Measurements from ENCODE around the gene CD8A.

The CD8A gene

DNA sequence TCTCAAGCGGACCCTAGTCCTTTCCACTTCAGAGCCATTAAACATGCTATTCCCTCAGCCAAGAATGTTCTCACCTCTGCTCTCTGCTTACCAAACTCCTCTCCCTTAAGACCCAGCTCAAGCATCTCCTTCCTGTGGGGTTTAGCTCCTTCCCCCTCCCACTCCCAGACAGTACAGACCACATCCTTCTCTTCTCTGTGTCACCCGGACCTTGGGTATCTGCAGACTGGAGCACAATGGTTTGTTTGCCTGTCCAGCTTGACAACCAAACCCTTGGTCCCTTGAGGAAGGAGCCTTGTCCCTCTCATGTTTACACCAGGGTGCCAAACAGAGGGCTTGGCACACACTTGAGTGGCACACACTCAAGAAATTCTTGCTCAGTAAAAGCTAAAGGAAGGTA, 4.1 kb upstream of the CD8A start:
- H3K27ac Mint-ChIP-seq, result peak overlapping the region; percentile 62
- peaks cover 36% of the 10 kb centered on the region for H3K9me3 Mint-ChIP-seq
- H3K4me1 Mint-ChIP-seq (ENCODE audit: low read depth), result peaks cover 40% of the 10 kb centered on the region
- H3K4me3 Mint-ChIP-seq, result peak overlapping the region; percentile 62
- peaks cover 41% of the 10 kb centered on the region for H3K27me3 Mint-ChIP-seq (ENCODE audit: low read depth)
- peaks cover 36% of the 10 kb centered on the region for H3K36me3 Mint-ChIP-seq (ENCODE audit: low read depth)
- no peak for DNase-seq (ENCODE audit: low spot score)

DNA sequence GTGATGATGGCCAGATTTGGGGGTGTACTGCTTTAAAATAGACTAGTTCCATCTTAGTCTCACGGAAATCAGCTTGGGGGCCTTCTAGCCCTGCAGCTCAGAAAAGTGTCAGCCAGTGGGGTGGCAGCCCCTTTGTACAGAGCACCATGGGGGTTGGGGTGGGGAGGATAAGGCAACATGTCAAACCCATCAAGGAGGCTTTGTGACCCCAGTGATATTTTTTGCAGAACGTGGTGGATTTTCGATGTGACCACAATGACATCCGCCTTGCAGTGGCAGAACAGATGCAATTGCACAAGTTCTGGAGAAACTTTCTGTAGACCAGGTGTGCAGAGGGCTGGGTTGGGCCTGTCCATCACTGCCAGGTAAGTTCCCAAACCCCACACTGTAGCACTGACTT, 3.0 kb upstream of the CD8A start:
- H3K36me3 Mint-ChIP-seq (ENCODE audit: low read depth), result peaks cover 36% of the 10 kb centered on the region
- peak overlapping the region; percentile 51 for H3K4me3 Mint-ChIP-seq
- peak overlapping the region; percentile 53 for H3K27ac Mint-ChIP-seq
- H3K4me1 Mint-ChIP-seq (ENCODE audit: low read depth), result peaks cover 40% of the 10 kb centered on the region
- H3K27me3 Mint-ChIP-seq (ENCODE audit: low read depth), result peaks cover 47% of the 10 kb centered on the region
- DNase-seq (ENCODE audit: low spot score), result no peak
- H3K9me3 Mint-ChIP-seq, result peaks cover 36% of the 10 kb centered on the region

DNA sequence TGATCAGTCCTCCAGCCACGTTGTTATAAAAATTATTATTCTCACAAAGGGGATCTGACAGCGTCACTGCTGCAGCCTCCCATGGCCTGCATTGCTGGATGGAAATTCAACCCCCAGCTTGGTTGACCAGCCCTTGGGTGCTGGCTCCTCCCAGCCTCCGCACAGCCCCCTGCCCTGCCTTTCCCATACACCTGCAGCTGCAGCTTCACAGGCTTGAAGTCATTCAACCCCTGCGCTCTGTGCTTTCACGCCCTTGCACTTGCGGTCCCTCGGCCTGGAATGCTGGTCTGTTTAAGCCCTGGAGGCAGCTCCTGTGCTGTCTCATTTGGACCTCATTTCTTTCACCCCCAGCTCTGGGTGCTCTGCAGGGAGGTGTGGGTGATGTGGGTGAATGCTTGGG, 860 bp upstream of the CD8A start:
- Mint-ChIP-seq H3K36me3 (ENCODE audit: low read depth) (peaks cover 28% of the 10 kb centered on the region), H3K4me1 (ENCODE audit: low read depth) (peaks cover 40% of the 10 kb centered on the region), H3K4me3 (peak overlapping the region; percentile 81), H3K9me3 (peaks cover 21% of the 10 kb centered on the region), H3K27me3 (ENCODE audit: low read depth) (peaks cover 62% of the 10 kb centered on the region), H3K27ac (no peak overlapping the region)
- no peak for DNase-seq (ENCODE audit: low spot score)

DNA sequence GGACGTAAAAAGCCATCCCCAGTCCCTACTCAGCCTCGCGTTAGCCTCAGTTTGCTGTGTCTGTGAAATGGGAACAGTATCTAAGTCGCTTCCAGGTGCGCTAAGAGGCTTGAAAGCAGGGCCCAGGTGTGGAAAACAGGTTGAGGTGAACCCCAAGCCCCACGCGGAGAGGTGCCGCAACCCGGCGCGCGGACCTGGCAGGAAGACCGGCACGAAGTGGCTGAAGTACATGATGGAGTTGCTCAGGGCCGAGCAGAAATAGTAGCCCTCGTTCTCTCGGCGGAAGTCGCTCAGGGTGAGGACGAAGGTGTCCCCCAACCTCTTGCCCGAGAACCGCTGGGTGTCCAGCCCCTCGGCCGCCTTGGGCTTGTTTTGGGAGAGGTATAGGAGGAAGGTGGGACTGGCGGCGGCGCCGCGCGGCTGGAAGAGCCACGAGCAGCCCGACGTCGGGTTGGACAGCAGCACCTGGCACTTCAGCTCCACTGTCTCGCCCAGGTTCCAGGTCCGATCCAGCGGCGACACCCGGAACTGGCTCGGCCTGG, 508 bp downstream of the CD8A start:
- Mint-ChIP-seq H3K27ac (peak overlapping the region; percentile 37), H3K4me1 (ENCODE audit: low read depth) (peaks cover 40% of the 10 kb centered on the region), H3K4me3 (peak overlapping the region; percentile 81), H3K27me3 (ENCODE audit: low read depth) (peaks cover 71% of the 10 kb centered on the region), H3K9me3 (peaks cover 7% of the 10 kb centered on the region), H3K36me3 (ENCODE audit: low read depth) (peaks cover 16% of the 10 kb centered on the region)
- no peak for DNase-seq (ENCODE audit: low spot score)

DNA sequence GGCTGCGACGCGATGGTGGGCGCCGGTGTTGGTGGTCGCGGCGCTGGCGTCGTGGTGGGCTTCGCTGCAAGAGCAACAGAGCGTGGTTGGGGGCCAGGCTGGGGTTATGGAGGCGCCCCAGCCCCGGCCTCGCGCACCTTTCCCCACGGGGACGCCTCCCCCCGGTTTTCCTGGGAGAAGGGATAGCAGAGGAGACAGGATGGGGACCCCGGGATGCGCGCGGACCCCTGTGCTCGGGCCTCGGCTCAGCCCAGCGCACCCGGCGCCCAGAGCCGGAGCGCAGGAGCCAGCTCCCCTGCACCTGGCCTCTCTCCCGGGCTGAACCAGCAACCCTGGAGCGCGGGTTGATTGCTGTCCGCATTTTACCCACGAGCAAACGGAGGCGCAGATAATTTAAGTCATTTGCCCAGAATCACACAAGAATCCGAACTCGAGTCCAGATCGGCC, 1.0 kb downstream of the CD8A start:
- peaks cover 68% of the 10 kb centered on the region for H3K27me3 Mint-ChIP-seq (ENCODE audit: low read depth)
- no peak for DNase-seq (ENCODE audit: low spot score)
- H3K36me3 Mint-ChIP-seq (ENCODE audit: low read depth), result peaks cover 12% of the 10 kb centered on the region
- peak overlapping the region; percentile 81 for H3K4me3 Mint-ChIP-seq
- peaks cover 2% of the 10 kb centered on the region for H3K9me3 Mint-ChIP-seq
- peaks cover 35% of the 10 kb centered on the region for H3K4me1 Mint-ChIP-seq (ENCODE audit: low read depth)
- no peak overlapping the region for H3K27ac Mint-ChIP-seq

DNA sequence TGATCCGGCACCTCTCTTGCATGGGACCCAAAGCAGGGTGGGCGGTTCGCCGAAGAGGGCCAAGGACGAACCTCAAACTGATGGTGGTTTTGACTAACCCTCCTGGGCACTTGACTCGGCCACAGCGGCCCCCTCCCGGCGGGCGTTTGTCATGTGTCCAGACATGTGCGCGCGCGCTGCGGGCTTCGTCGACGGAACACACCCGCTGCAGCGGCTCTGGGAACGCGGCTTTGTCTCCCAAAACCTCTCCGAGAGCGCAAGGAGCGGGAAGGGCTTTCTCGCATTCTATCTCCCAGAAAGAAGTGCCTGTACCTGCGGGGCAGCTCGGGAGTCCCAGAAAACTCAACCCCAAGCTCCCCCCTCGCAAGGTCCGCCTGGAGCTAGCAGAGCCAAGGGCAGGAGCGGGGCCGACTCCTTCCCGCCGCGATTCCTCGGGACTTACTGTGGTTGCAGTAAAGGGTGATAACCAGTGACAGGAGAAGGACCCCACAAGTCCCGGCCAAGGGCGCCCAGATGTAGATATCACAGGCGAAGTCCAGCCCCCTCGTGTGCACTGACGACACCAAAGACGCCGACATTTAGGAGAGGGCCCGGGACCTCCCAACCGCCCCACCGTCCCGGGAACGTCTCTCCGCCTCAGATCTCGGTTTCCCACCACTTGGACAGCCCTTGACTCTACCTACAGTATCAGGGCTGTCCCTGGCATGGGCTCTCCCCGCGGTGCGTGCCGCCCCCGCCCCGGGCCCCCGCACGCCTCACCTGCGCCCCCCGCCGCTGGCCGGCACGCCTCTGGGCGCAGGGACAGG, 1.6 kb downstream of the CD8A start:
- DNase-seq (ENCODE audit: low spot score), result no peak
- Mint-ChIP-seq H3K27me3 (ENCODE audit: low read depth) (peaks cover 64% of the 10 kb centered on the region), H3K4me3 (no peak overlapping the region), H3K4me1 (ENCODE audit: low read depth) (peaks cover 29% of the 10 kb centered on the region), H3K36me3 (ENCODE audit: low read depth) (peaks cover 11% of the 10 kb centered on the region), H3K27ac (no peak overlapping the region), H3K9me3 (no peaks in the 10 kb centered on the region)

DNA sequence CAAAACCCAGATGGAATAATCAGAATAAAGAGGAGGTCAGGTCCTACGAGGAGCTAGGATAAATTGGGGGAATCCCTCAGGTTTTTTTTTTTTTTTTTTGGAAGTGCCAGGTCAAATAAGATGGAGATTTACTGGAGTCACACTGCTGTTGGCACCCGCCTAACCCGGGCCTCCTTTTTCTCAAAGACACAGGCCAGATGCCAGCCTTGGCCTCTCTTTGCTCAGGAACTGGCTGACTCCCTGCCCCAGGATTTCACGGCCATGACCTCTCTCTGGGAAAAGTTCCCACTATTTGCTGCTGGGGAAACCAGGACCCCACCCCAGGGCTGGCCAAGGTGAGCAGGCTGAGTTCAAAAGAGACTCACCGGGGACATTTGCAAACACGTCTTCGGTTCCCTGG, 2.5 kb downstream of the CD8A start:
- Mint-ChIP-seq H3K27ac (no peak overlapping the region), H3K4me1 (ENCODE audit: low read depth) (peaks cover 20% of the 10 kb centered on the region), H3K4me3 (no peak overlapping the region), H3K36me3 (ENCODE audit: low read depth) (peaks cover 8% of the 10 kb centered on the region), H3K27me3 (ENCODE audit: low read depth) (peaks cover 57% of the 10 kb centered on the region), H3K9me3 (no peaks in the 10 kb centered on the region)
- DNase-seq (ENCODE audit: low spot score), result no peak

DNA sequence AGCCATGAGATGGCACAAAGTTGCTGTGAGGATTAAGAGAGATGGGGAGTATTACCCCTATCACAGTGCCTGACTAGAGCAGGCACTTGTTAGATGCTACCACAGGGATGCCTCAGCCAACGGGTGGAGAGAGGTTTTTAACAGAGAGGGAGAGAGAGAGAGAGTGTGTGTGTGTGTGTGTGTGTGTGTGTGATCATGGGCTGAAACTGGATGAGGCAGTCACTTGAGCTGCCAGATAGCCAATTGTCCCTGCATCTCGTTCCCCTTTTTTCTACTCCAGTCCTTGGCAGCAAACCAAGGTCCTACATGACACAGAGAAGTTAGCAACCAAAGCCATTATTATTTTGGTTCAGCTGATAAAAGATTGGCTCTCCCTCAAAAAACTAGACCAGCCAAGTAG, 3.0 kb downstream of the CD8A start:
- no peak for DNase-seq (ENCODE audit: low spot score)
- no peak overlapping the region for H3K27ac Mint-ChIP-seq
- no peak overlapping the region for H3K4me3 Mint-ChIP-seq
- peaks cover 56% of the 10 kb centered on the region for H3K27me3 Mint-ChIP-seq (ENCODE audit: low read depth)
- H3K36me3 Mint-ChIP-seq (ENCODE audit: low read depth), result peaks cover 7% of the 10 kb centered on the region
- H3K9me3 Mint-ChIP-seq, result no peaks in the 10 kb centered on the region
- peaks cover 16% of the 10 kb centered on the region for H3K4me1 Mint-ChIP-seq (ENCODE audit: low read depth)

DNA sequence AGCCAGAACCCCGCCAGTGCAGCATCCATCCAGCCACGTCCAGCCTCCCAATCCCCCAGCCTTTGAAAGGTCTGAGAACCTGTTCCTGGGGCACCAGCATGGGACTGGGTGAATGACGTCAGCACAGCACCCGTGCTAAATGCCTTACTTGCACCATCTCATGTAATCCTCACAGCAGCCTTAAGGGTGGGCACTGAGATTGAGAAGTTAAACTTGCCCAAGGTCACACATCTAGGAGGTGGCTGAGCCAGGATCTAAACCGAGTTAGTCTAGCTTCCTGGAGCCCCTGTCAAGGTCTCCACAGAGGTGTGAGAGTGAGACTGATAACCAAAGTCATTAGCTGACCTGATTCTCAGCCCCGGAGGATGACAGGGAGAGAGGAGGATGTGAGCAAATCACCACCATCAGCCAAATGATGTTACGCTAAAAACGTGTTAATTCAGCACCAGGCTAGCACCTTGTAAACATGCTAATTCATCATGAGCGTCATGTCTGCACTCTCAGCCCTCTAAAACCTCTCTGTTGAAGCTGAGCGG, 4.6 kb downstream of the CD8A start:
- H3K27ac Mint-ChIP-seq, result no peak overlapping the region
- no peak for DNase-seq (ENCODE audit: low spot score)
- peaks cover 44% of the 10 kb centered on the region for H3K27me3 Mint-ChIP-seq (ENCODE audit: low read depth)

DNA sequence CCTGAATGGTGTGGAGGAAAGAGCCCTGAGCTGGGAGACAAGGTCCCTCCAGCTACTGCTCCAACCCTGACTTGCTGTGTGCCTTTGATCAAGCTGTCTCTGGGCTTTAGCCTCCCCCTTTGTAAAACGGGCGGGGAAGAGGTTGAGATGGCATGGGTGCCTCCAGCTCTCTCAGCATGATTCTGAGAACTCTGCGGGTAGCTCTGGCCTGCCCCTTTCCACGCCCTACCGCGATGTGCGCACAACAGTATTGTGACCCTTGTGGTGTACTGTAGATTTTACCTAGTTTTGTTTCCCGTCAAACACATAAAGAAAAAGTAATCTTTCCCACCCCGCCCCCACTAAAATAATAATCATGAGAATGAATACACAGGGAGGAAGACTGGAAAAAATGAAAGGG, 5.3 kb downstream of the CD8A start:
- no peak for DNase-seq (ENCODE audit: low spot score)
- peaks cover 41% of the 10 kb centered on the region for H3K27me3 Mint-ChIP-seq (ENCODE audit: low read depth)
- H3K4me1 Mint-ChIP-seq (ENCODE audit: low read depth), result peaks cover 4% of the 10 kb centered on the region
- no peak overlapping the region for H3K27ac Mint-ChIP-seq
- H3K4me3 Mint-ChIP-seq, result no peak overlapping the region
- H3K36me3 Mint-ChIP-seq (ENCODE audit: low read depth), result no peaks in the 10 kb centered on the region
- H3K9me3 Mint-ChIP-seq, result no peaks in the 10 kb centered on the region

More for the DNA sequence above, 4.6 kb downstream of the CD8A start:
- Mint-ChIP-seq H3K9me3 (no peaks in the 10 kb centered on the region), H3K4me1 (ENCODE audit: low read depth) (peaks cover 7% of the 10 kb centered on the region), H3K4me3 (no peak overlapping the region), H3K36me3 (ENCODE audit: low read depth) (peaks cover 2% of the 10 kb centered on the region)

DNA sequence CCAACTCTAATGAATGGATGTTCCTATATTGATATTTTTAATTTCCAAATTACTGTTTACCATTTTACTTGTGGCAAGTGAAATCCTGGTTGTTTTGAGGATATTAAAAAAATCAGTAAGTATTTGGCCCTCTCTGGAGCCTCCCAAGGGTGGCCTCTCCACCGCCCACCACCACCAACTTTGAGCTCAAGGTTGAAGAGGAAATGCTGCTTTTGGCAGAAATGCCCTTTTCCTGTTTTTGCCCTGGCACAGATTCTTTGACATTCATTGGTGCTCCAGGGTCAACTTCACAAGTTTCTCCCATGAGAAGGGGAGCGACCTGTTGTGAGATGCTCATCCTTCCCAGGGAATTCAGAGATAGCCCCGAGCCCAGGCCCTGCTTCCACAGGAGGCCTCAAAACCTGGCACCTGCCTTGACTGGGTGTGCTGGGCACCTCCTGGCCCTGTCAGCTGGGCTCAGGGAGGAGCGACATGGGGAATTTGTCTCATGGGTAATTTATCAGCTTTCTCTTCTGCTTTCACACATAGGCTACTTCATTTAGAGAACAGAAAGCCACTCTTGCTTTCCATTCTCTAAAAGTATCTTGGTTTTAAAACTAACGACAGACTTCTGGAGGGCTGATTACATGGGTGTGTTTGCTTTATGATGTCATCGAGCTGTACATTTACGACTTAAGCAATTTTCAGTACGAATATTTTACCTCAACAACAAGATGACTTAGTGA, 6.9 kb downstream of the CD8A start:
- Mint-ChIP-seq H3K27ac (no peak overlapping the region), H3K36me3 (ENCODE audit: low read depth) (no peaks in the 10 kb centered on the region), H3K4me1 (ENCODE audit: low read depth) (no peaks in the 10 kb centered on the region), H3K27me3 (ENCODE audit: low read depth) (peaks cover 30% of the 10 kb centered on the region), H3K9me3 (no peaks in the 10 kb centered on the region), H3K4me3 (no peak overlapping the region)
- DNase-seq (ENCODE audit: low spot score), result no peak

DNA sequence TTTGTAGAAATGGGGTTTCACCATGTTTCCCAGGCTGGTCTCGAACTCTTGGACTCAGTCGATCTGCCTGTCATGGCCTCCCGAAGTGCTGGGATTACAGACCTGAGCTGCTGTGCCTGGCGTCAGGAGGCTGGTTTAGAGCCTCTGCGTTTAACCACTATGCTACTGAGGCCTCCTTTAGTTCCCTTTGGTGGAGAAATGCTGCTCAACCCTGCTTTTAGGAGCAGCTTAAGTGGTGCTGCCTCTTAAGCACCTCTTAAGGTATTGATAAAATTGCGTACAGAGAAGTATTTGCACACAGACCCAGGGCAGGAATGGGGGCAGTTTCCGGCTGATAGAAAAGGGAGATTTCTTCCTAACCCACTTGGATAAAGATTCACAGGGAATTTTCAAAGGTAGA, 8.0 kb downstream of the CD8A start:
- H3K27me3 Mint-ChIP-seq (ENCODE audit: low read depth), result peaks cover 19% of the 10 kb centered on the region
- no peak overlapping the region for H3K27ac Mint-ChIP-seq
- no peaks in the 10 kb centered on the region for H3K4me1 Mint-ChIP-seq (ENCODE audit: low read depth)

DNA sequence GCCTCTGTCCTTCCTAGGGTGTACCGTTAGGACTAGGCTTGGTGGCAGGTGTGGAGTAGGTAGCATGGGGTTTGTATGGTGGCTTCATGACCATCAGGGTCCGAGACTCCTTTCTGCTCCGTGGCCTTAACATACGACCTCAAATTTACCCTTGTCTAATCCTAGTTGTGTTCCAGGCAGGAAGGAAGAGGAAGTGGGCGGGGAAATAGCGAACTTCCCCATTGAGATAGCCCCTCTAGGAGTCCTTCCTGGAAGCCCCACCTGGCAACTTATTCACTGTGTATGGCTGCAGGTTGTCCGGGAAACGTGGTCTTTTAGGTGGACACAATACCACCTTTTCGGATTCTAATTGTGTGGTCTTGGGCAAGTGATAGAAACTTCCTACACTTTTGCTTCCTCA, 9.3 kb downstream of the CD8A start:
- Mint-ChIP-seq H3K27ac (no peak overlapping the region), H3K4me3 (no peak overlapping the region), H3K27me3 (ENCODE audit: low read depth) (peaks cover 10% of the 10 kb centered on the region), H3K4me1 (ENCODE audit: low read depth) (no peaks in the 10 kb centered on the region), H3K36me3 (ENCODE audit: low read depth) (peaks cover 2% of the 10 kb centered on the region), H3K9me3 (no peaks in the 10 kb centered on the region)
- no peak for DNase-seq (ENCODE audit: low spot score)

More for the DNA sequence above, 8.0 kb downstream of the CD8A start:
- no peak for DNase-seq (ENCODE audit: low spot score)
- Mint-ChIP-seq H3K9me3 (no peaks in the 10 kb centered on the region), H3K4me3 (no peak overlapping the region), H3K36me3 (ENCODE audit: low read depth) (no peaks in the 10 kb centered on the region)

DNA sequence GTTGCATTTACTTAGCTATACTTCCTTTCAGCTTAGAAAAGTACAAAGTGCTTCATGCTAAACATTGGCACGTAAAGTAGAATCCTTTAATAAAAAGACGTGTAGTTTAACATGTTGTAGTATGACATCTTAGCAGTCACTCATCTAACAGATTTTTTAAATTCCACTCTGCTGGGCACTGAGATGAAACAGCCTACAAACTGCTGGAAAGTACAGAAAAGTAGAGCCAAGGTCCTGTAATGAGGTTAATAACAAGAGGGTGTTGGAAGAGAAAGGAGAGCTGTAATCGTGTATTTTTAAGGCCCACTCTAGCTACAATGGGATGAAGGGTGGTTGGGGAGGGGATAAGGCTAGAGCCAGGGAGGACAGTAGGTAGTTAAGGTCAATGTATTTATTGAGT, 10.7 kb downstream of the CD8A start:
- H3K27me3 Mint-ChIP-seq (ENCODE audit: low read depth), result peaks cover 3% of the 10 kb centered on the region
- no peaks in the 10 kb centered on the region for H3K9me3 Mint-ChIP-seq
- H3K36me3 Mint-ChIP-seq (ENCODE audit: low read depth), result peaks cover 2% of the 10 kb centered on the region
- no peak overlapping the region for H3K27ac Mint-ChIP-seq
- H3K4me3 Mint-ChIP-seq, result no peak overlapping the region
- no peak for DNase-seq (ENCODE audit: low spot score)
- H3K4me1 Mint-ChIP-seq (ENCODE audit: low read depth), result no peaks in the 10 kb centered on the region

Data from T-helper 2 cell treated with Interferon-gamma antibody and Interleukin-4, amounts not matched to agents 5 μg/mL and 100 μg/mL, for 36 hours (primary cell).